GM04503 (cell line): ENCODE results near the gene CCDC136.

Experiments used
- DNase-seq: peaks from one replicate; pipeline ENCODE4 v3.0.0-alpha.2; 2012; ENCODE audit warnings: low read depth

The CCDC136 gene

GRCh38 chr7:128845475-128845874, 53.7 kb downstream of the CCDC136 start:
- DNase-seq: no peak

DNA sequence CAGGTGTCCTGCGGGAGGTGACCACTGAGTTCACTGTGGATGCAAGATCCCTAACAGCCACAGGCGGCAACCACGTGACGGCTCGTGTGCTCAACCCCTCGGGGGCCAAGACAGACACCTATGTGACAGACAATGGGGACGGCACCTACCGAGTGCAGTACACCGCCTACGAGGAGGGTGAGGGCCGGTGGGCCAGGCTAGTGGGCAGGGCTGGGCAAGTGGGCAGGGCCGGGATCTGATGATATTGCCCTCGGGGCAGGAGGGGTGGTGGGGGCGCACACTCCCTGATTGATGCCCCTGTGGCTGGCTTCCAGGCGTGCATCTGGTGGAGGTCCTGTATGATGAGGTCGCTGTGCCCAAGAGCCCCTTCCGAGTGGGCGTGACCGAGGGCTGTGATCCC, 54.2 kb downstream of the CCDC136 start:
- DNase-seq: no peak

- DNase-seq: no peak
Measured at GRCh38 chr7:128846781-128847444, 55.1 kb downstream of the CCDC136 start.

DNA sequence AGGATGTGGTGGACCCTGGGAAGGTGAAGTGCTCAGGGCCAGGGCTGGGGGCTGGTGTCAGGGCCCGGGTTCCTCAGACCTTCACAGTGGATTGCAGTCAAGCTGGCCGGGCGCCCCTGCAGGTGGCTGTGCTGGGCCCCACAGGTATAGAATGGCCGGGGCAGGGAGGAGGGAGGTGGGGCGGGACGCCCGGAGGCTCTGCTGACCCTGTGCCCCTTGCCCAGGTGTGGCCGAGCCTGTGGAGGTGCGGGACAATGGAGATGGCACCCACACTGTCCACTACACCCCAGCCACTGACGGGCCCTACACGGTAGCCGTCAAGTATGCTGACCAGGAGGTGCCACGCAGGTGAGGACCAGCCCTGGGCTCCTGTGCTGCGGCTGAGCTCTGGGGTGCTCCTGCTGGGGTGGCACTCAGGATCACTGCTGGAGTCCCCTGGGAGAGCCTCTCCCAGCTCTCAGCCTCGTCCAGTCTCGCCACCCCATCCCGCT, 56.0 kb downstream of the CCDC136 start:
- no peak for DNase-seq

GRCh38 chr7:128848289-128849155, 56.8 kb downstream of the CCDC136 start:
- DNase-seq: no peak

GRCh38 chr7:128849156-128849515, 57.4 kb downstream of the CCDC136 start:
- DNase-seq: no peak

- DNase-seq: no peak
Measured at GRCh38 chr7:128849804-128850490, 58.2 kb downstream of the CCDC136 start.

- no peak for DNase-seq
Measured at GRCh38 chr7:128852537-128853254, 60.9 kb downstream of the CCDC136 start.

GRCh38 chr7:128853799-128854198, 62.0 kb downstream of the CCDC136 start:
- no peak for DNase-seq

- DNase-seq: no peak
Measured at GRCh38 chr7:128854396-128854795, 62.6 kb downstream of the CCDC136 start.

DNA sequence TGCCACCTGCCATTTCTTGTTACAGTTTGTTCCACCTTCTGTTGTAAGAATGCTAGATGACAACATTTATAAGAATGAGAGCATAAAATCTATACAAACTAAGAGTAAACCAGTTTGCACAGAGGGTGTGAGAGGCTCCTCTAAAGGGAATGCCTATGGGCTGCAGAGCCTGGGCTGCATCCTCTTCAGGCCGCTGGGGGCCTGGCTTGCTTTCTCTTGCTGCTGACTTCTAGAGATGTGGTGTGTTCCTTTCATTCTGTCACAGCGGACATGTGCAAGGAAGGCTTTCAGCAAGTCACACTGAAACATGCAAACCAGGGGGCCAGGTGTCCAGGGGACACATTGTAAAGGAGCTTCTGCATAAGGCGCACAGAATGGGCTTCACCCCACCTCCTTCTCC, 63.8 kb downstream of the CCDC136 start:
- no peak for DNase-seq

GRCh38 chr7:128856001-128856718, 64.4 kb downstream of the CCDC136 start:
- DNase-seq: no peak

- DNase-seq: no peak
Measured at GRCh38 chr7:128858380-128859231, 66.8 kb downstream of the CCDC136 start.

GRCh38 chr7:128859232-128860157, 67.7 kb downstream of the CCDC136 start:
- DNase-seq: no peak

DNA sequence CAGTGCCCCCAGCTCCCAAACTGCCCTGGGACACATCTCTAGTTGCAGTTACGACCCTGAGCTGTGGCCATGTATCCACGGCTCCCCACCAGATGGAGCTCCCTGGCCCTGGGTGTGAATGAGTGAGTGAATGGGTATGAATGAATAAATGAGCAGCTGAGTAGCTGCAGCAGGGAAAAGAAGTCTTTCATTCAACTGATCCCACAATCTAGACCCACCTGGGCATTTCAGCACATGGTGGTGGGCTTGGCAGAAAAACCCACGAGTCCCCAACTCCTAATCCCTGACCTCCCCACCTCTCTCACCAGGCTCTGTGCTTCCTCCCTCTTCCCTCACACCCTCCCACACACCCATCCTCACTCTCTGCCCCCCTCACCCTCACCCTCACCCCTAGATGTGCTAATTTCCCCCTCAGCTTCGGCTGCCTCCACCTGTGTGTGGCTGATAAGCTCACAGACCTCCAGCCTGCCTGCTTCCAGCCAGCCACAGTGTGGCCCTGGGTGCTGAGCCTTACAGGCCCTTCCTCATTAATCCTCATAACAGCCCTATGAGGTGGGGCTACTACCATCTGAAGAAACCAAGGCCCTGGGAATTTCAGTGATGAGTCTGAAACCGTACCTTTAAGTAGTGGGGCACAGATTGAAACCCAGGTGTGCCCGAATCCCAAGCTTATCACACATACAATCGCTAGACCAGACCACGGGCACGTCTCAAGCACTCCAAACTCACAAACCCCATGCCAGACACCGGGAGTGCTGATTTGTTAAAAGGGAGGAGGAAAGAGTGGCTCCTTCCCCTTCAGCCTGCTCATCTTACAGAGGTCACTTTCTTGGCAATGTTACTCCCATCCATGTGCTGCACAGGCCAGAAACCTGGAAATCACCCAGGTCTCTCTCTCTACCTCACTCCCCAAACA, 68.6 kb downstream of the CCDC136 start:
- peak; percentile 41 for DNase-seq

DNA sequence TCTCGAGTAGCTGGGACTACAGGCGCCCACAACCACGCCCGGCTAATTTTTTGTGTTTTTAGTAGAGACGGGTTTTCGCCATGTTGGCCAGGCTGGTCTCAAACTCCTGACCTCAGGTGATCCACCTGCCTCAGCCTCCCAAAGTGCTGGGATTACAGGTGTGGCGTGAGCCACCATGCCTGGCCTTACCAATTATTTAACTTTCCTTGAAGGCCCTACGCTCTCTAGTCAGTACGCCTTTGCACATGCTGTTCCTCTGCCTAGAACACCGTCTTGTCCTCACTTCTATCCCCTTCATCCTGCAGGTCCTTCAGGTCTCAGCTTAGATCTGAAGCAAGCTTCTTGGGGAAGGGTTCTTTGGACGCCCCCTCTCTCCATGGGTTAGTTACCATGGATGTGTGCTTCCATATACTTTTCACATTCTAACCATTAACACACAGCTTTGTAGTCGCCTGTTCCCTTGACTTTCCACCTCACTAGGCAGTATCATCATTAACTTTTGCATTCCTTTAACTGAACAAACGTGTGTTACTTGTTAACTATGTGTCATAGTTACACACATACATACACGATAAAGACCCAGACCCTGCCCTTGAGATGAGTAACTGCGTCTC, 70.3 kb downstream of the CCDC136 start:
- no peak for DNase-seq

GRCh38 chr7:128862571-128863432, 71.0 kb downstream of the CCDC136 start, which contains the start of gene ATP6V1F:
Gene ATP6V1F (plus strand): TSS chr7:128862856. CDS start chr7:128862905, 49 bp downstream.
- peak; percentile 85 for DNase-seq
